Measurements from ENCODE around the gene TMEM139. TPM values are rescaled to one million over a fixed set of nuclear protein-coding genes. Genes with fewer than 3 reads are reported as not detected.

Gene TMEM139
- total and polyA plus RNA-seq, 10 of the 15 experiments (the other 5 are each of a cell fraction or from before 2014, with no cell fraction given), result 0.31 TPM; not detected in 9

DNA sequence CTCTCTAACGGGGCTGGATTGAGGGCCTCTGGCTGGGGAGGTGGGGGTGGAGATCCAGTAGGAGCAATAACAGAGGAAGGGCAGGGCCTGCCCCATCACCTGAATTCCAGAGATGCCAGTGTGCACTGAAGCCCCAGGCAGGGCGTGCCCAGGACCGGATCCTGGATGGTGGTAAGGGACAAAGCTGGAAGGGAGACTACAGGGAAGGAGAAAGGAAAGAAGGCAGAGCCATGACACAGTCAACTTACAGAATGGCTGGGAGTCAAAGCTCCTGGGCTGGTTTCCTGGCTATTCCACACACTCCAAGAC lies 666 bp downstream of the TMEM139 start:
- ChIA-PET RAD21 (ENCODE audit: unreplicated experiment) (no interaction called here), POLR2A (no interaction called here), CTCF (no interaction called here), SMC1A (ENCODE audit: uncharacterized antibody, unreplicated experiment) (no interaction called here)
- no peak overlapping the region for H2AFZ ChIP-seq (ENCODE audit: control insufficient read depth, low read depth, low read length)
- H3K4me3 ChIP-seq, result no peak overlapping the region
- no peaks in the 10 kb centered on the region for H3K36me3 ChIP-seq (ENCODE audit: control insufficient read depth in 2 of 2, insufficient read depth in 2 of 2, low read length in 1 of 2)
- 75% methylated on average over 3 of the region's 3 CpGs for WGBS (ENCODE audit: insufficient coverage, insufficient replicate concordance, low lambda C conversion rate, missing lambda C conversion rate)
- ATAC-seq, result no peak
- H3K27ac ChIP-seq (ENCODE audit: control insufficient read depth, insufficient read depth), result no peak overlapping the region
- H4K20me1 ChIP-seq (ENCODE audit: control insufficient read depth, insufficient read depth), result no peaks in the 10 kb centered on the region
- TF ChIP-seq CBX3 (IDR thresholded peaks at IDR 0.05; ENCODE audit: borderline replicate concordance, low read depth) (no peak), ZNF274 (IDR thresholded peaks at IDR 0.05; ENCODE audit: insufficient read depth, insufficient read length) (no peak), RFX5 (IDR thresholded peaks at IDR 0.05; ENCODE audit: low read depth, low read length) (no peak), CBFB (IDR thresholded peaks at IDR 0.05; ENCODE audit: low read depth) (no peak)
- FAIRE-seq, result no peak
- peaks cover 20% of the 10 kb centered on the region for H3K79me2 ChIP-seq (ENCODE audit: control insufficient read depth, insufficient read depth, low read length)
- DNase-seq (ENCODE audit: low read depth, low spot score), result no peak
- H3K9ac ChIP-seq (ENCODE audit: control insufficient read depth, insufficient read depth, low read length), result no peak overlapping the region
- H3K4me1 ChIP-seq (ENCODE audit: control insufficient read depth, insufficient read depth, low read length), result peaks cover 7% of the 10 kb centered on the region
- intact Hi-C loops (cut with micrococcal nuclease; ENCODE audit: unreplicated experiment) (no loop called here), in situ Hi-C loops (cut with MboI) (no loop called here)
- H3K27me3 ChIP-seq (replicated peaks in 1 of 2; ENCODE audit: control insufficient read depth in 2 of 2, insufficient read depth in 2 of 2, low read length in 1 of 2), result no peaks in the 10 kb centered on the region
- H3K4me2 ChIP-seq (ENCODE audit: control insufficient read depth, insufficient read depth), result no peak overlapping the region
- H3K9me3 ChIP-seq (replicated peaks; ENCODE audit: control insufficient read depth, insufficient read depth, low read length), result no peaks in the 10 kb centered on the region; the same call in 2 of the 3 replicates
- no TSS peak for BruUV-seq (replicated peaks)

DNA sequence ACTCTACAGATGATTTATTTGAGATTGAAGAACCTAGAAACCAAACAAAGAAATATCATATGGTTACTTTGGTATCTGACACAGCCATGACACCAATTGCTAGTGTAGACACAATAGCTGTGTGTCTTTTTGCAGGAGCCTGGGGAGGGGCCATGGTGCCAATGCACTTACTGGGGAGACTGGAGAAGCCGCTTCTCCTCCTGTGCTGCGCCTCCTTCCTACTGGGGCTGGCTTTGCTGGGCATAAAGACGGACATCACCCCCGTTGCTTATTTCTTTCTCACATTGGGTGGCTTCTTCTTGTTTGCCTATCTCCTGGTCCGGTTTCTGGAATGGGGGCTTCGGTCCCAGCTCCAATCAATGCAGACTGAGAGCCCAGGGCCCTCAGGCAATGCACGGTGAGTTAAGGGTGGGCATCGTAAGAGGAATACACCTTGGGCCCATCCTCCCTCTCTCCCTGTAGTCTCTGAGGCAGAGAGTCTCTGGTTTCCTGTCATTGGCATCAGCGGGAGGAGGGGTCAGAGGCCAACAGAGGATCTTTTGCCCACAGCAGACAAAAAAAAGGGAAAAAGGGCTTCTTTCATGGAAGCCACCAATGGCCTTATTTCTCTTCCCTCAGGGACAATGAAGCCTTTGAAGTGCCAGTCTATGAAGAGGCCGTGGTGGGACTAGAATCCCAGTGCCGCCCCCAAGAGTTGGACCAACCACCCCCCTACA lies 1.2 kb downstream of the TMEM139 start:
- Histone ChIP-seq H3K27me3 (replicated peaks in 1 of 2; ENCODE audit: control insufficient read depth in 2 of 2, insufficient read depth in 2 of 2, low read length in 1 of 2) (no peaks in the 10 kb centered on the region), H3K9ac (ENCODE audit: control insufficient read depth, insufficient read depth, low read length) (no peak overlapping the region), H3K4me3 (no peak overlapping the region), H4K20me1 (ENCODE audit: control insufficient read depth, insufficient read depth) (no peaks in the 10 kb centered on the region), H3K9me3 (replicated peaks; ENCODE audit: control insufficient read depth, insufficient read depth, low read length) (no peaks in the 10 kb centered on the region; the same call in 2 of the 3 replicates), H3K27ac (ENCODE audit: control insufficient read depth, insufficient read depth) (no peak overlapping the region), H2AFZ (ENCODE audit: control insufficient read depth, low read depth, low read length) (no peak overlapping the region), H3K4me2 (ENCODE audit: control insufficient read depth, insufficient read depth) (no peak overlapping the region), H3K79me2 (ENCODE audit: control insufficient read depth, insufficient read depth, low read length) (peaks cover 26% of the 10 kb centered on the region), H3K4me1 (ENCODE audit: control insufficient read depth, insufficient read depth, low read length) (peaks cover 10% of the 10 kb centered on the region), H3K36me3 (ENCODE audit: control insufficient read depth in 2 of 2, insufficient read depth in 2 of 2, low read length in 1 of 2) (no peaks in the 10 kb centered on the region)
- 97% methylated on average over 11 of the region's 11 CpGs for WGBS (ENCODE audit: insufficient coverage, insufficient replicate concordance, low lambda C conversion rate, missing lambda C conversion rate)
- ChIA-PET POLR2A (no interaction called here), CTCF (interaction anchor here (1.8 kb wide), 1 partner anchor 46 kb away, joined by 8 read pairs; no protein-coding TSS in a partner anchor), RAD21 (ENCODE audit: unreplicated experiment) (interaction anchor here (0.6 kb wide), 1 partner anchor 9 kb away, joined by 3 read pairs; no protein-coding TSS in a partner anchor), SMC1A (ENCODE audit: uncharacterized antibody, unreplicated experiment) (no interaction called here)
- ATAC-seq (no peak), DNase-seq (ENCODE audit: low read depth, low spot score) (no peak), FAIRE-seq (no peak)
- intact Hi-C loops (cut with micrococcal nuclease; ENCODE audit: unreplicated experiment), result no loop called here
- TF ChIP-seq RBBP5 (conservative IDR thresholded peaks at IDR 0.05) (no peak), TARDBP (IDR thresholded peaks at IDR 0.05; ENCODE audit: borderline replicate concordance) (no peak), SP1 (IDR thresholded peaks at IDR 0.05; ENCODE audit: low read depth, low read length) (no peak)
- in situ Hi-C loops (cut with MboI), result no loop called here
- no TSS peak for BruUV-seq (replicated peaks)

Data from GM12878 (cell line).